ENCODE results near the gene SRA1.

SRA1 gene

DNA sequence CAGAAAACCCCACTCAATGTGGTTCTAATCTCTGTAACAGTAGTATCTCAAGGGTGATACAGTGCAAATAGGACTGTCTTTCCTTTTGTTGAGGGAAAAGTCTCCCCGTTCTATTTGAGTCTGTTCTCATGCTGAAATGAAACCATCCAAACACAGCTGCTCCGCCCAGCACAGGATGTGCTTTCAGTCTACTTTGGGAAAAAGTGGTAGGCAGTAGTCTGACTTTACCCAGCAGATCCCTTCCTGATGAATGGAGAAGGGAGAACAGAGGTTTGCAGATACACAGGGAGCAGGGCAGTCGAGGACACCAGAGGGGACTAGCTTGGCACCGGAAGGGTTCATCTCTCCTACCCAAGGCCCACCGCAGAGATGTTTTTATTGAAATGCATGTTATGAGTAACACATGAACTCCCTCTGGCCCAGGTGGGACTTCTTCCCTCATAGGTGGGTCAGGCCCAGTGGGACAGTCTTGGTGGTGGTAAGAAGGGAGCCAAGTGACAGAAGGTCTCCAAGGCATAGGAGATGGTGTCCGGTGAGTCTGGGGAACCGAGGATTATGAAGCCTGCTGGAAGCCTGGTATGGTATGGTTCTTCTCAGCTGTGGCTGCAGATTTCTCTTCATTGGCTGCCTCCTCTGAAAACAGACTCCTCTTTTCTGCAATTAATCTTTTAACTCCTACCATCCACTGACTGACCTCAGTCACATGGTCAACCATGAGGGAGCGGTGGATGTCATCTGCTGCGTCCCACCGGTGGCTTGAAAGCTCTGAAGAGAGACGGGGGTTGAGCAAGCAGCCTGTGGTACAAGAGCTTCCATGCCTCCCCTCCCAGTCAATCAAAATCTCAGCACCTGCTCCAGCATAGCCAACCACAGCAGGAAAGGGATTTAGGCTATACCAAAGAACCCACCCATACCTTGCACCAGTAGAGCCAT, 6.9 kb downstream of the SRA1 start:
- no peak for DNase-seq (ENCODE audit: low read depth)

DNA sequence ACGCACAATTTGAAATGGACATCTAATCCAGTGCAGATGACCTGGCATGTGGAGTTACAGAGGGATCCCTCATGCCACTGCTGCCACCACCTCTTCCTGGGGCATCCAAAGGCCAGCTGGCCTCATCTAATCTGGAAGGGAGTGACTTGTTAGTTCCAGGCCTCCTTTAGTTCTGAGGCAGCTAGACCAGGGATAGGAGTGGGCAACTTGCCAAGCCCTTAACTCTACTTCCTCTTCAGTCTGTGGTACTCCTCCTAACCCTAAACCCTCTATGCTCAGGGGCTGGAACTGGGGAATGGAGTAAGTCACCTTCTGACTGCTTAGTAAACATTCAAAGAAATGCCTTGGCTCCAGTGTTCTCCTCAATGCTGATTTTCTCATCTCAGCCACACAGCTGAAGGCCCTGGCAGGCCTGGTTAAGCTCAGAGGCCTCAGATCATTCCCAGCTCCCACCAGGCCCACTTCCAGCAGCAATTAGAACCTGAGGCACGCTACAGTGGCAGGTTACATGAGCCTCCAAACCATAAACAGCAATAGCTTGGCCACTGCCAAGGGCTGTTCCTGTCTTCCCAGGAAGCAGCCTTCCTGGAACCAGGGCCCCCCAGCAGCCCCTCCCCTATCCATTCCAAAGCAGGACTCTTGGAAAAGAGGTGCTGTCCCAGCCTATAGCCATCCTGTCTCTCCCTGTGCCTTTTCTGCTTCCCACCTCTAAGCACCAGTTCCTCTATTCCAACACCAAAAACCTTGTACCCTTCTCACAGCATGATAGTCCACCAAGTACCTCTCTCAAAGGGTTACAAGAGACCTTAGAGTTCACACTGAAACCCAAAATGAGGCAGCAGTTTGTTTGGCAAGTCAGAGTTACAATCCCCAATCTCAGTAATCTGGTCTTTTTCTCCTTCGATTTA, 7.8 kb downstream of the SRA1 start:
- no peak for DNase-seq (ENCODE audit: low read depth)

DNA sequence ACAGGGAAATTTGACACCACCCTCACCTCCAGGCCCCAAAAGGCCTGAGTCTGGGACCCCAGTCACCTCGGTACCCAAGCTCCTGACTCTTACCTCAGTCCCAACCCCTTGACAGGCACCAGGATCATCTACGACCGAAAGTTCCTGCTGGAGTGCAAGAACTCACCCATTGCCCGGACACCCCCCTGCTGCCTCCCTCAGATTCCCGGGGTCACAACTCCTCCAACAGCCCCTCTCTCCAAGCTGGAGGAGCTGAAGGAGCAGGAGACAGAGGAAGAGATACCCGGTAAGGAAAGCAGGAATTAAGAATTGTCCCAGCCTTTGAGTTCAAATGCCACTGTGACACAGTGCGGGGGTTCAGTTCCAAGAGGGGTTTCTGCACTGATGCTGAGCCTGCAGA, 8.5 kb downstream of the SRA1 start:
- no peak for DNase-seq (ENCODE audit: low read depth)

DNA sequence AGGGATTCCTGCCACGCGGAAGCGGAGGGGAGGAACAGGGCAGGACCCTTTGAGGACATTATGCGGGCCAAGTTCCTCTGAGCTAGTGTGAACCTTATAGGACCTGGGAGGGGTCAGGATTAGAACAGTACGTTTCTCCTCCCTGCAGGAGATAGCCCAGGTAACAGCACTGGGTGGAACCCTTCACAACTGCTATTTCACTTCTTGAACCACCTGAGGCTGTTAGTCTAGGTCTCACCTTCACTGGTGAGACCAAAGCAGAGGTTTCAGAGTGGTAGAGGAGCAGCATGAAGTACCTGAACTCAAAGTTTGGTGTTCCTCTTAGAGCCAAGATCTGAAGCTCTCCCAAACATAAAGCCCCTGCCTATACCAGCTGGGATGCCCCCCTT, 9.0 kb downstream of the SRA1 start:
- DNase-seq (ENCODE audit: low read depth) = no peak

DNA sequence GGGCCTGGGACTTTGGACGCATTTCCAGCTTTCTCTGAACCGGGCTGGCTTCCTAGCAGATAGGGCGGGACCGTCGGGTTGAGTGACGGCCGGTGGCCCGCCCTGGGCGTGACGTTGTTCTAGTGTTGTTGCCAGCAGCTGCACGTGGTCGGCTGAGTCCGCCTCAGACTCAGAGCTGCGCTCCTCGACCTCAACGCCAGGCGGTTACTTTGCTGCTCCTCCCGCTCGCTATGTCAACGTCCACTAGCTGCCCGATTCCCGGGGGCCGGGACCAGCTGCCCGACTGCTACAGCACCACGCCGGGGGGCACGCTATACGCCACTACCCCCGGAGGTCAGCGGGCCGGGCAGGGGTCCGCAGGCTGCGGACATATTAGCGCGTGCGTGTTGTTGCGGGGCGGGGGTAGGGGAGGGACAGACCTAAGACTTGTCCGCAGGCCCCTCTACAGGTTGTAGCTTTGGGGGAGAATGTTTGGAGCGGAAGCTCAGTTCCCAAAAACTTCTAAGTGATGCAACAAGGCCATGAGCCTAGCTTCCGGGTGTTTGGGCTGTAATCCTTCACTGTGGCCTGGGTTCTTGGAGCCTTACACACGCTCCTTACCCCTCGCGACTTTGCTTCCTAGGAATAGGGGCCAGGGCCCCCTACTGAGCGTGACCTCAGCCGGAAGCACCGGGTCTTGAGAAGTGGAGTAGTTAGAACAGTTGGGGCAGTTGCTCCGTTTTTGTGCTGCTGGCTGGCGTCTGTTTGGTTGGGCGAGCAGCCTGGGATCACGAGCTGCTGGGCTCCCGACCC, 9.6 kb downstream of the SRA1 start, which contains the start of gene EIF4EBP3:
Gene EIF4EBP3 (plus strand): TSS at position 155 of the 792 bp plus-strand sequence. CDS start 76 bp downstream, at position 231.
- peak; percentile 77 for DNase-seq (ENCODE audit: low read depth)

DNA sequence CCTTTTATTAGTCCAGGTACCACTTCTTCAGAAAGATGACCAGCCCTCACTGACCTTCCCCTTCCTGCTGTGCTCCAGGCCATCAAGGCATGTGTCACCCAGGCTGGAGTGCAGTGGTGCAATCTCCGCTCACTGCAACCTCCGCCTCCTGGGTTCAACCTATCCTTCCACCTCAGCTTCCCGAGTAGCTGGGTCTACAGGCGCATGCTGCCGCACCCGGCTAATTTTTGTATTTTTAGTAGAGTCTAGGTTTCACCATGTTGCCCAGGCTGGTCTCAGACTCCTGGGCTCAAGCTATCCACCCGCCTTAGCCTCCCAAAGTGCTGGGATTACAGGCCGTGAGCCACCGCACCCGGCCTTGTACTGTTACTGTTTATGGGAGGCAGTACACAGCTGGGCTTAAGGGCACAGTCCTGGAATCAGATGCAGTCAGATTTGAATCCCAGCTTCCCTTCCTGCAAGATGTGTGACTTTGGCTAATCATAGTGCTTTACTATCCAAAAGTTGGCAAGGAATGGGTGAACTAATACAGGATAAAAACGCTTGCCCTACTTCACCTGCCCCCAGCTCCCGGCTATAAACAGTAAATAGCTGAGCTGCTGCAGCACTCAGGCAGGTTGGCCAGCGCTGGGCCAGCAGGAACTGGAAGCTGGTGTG, 10.3 kb downstream of the SRA1 start:
- DNase-seq (ENCODE audit: low read depth) = no peak

DNA sequence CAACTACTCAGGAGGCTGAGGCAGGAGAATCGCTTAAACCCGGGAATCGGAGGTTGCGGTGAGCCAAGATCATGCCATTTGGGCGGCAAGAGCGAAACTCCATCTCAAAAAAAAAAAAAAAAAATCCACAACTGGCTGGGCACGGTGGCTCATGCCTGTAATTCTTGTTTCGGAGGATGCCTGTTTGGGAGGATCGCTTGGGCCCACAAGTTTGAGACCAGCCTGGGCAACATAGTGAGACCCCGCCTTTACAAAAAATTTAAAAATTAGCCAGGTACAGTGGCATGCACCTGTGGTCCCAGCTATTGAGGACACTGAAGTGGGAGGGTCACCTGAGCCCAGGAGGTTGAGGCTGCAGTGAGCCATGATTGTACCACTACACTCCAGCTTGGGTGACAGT, 11.7 kb downstream of the SRA1 start:
- DNase-seq (ENCODE audit: low read depth) = no peak

DNA sequence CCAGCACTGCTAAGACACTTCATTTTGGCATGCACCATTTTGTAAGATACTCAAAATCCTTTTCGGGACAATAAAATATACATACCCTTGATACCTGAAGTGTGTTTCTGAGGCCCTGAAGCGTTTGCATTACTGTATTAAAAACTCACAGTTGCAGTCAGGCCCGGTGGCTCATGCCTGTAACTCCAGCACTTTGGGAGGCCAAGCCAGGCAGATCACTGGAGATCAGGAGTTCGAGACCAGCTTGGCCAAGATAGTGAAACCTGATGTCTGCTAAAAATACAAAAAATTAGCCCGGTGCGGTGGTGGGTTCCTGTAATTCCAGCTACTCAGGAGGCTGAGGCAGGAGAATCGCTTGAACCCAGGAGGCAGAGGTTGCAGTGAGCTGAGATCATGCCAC, 12.3 kb downstream of the SRA1 start:
- DNase-seq (ENCODE audit: low read depth) = no peak

DNA sequence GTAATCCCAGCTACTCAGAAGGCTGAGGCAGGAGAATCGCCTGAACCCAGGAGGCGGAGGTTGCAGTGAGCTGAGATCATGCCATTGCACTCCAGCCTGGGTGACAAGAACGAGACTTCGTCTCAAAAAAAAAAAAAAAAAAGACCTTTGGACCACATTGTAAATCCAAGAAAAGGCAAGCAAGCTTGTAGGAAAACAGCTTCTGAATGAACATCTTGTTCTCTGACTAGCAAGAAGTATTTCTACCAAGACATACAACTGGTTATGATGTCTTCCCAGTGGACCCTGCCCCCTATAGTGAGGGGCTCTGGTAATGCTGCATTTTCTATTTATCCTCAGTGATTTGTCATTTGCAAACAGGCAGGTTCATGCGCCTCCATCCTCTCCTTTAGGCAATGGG, 14.3 kb downstream of the SRA1 start:
- DNase-seq (ENCODE audit: low read depth) = no peak

DNA sequence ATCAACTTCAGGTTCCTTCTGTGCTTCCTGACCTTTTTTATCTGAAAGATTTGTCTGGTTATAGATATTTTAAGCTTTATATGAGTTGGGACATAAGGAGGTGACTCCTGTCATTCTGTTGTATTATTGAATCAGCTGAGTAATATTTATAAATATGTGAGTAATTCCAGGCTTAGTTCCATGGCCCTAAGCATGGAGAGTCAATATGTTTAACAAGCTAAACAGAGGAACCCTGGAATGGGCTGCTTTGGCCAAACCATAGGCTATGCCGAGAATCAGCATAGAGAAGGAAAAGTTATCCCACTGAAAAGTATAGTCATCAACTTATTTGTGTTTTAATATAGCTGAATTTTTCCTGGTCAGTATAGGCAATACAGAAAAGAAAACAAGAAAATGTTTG, 17.0 kb downstream of the SRA1 start:
- no peak for DNase-seq (ENCODE audit: low read depth)

DNA sequence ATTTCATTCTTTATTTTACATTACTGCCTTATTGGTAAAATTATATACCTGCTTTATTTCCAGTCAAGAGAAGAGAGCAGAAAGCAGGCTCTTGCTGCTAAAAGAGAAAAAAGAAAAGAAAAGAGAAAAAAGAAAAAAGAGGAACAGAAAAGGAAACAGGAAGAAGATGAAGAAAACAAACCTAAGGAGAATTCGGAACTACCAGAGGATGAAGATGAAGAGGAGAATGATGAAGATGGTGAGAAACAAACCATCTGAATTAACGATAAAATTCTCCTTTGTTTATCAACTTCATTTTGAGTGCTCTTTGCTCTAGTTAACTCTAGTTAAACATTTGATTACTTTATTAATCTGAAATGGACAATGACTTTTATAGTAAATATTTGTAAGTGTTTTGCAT, 33.3 kb downstream of the SRA1 start:
- DNase-seq (ENCODE audit: low read depth) = no peak

DNA sequence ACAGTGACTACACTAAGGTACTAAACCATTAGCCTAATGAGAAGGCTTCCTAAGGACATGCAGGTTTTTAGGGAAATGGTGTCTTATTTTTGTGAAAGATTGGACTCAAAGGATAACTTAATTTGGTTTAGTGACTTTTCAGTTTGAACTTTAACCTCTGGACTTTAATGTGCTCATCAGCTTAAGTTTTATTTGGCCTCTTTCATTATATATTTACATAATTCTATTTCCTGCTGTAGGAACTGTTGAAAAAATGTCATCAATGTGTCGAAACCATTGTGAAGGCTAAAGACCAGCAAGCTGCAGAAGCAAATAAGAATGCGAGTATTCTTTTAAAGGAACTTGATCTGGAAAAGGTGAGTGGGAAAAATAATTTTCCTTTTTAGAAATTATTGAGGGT, 44.1 kb downstream of the SRA1 start:
- DNase-seq (ENCODE audit: low read depth) = no peak

DNA sequence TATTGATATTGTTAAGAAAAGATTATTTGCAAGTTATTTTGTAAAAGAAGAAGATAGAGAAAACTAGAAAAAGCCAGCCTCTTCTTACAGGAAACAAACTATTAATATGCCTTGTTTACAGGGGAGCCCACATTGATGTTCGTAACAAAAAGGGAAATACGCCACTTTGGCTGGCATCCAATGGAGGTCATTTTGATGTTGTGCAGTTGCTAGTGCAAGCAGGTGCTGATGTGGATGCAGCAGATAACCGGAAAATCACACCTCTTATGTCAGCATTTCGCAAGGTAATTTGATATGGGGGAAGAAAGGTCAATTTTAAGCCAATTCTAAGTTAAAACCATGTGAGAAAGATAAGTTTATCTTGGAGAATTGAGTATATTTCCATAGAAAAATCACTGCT, 47.4 kb downstream of the SRA1 start:
- DNase-seq (ENCODE audit: low read depth) = no peak

DNA sequence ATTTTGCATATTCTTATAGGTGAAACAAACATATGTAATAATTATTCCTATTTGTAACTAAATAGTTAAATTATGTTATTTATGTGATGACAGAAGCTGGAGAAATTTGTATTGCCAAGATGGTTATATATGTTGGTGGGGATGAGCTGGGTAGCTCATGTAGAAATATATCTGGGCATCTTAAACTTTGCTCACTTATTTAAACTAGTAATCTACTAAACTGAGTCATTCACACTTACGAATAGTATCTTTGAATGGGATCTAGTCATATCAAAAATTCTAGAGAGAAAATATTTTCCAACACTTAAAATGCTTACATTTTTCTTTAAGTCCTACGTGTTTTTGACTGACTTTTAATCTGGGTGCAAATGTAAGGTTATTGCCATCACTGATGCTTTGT, 54.4 kb downstream of the SRA1 start:
- DNase-seq (ENCODE audit: low read depth) = no peak

Data from activated T-helper 9 cell treated with anti-CD3 and anti-CD28 coated beads, Interleukin-2, amount 50 U/mL, for 16 hours (primary cell).